ENCODE data around the gene FBXO33. TPM values are rescaled to one million over a fixed set of nuclear protein-coding genes. Genes with fewer than 3 reads are reported as not detected.
A peak's percentile ranks its signal among the peaks of the same experiment; 100 is the strongest.

Gene FBXO33, protein sequence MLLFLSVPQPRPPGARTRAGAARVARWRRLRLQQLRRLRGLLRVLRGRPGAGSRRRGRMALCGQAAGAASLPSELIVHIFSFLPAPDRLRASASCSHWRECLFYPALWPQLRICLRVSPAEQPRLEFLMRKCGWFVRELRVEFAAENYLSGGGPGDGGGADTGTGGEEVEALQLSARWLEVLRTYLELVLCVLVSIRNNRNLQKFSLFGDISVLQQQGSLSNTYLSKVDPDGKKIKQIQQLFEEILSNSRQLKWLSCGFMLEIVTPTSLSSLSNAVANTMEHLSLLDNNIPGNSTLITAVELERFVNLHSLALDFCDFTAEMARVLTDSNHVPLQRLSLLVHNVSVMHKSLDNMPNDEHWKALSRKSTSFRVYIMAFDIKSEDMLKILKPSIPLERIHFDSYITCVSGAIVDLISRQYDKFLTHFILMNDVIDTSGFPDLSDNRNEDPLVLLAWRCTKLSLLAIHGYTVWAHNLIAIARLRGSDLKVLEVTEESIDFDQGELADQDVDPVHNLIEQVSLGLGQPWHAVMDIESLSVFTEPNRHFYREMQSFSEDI
- total RNA-seq: 10 to 100 TPM; 23.1 to 24.8 TPM

GRCh38 chr14:39432179-39432618, at the start of gene FBXO33:
TSS of gene FBXO33 (minus strand) at chr14:39432433. CDS start at chr14:39432162, 271 bp downstream.
- Mint-ChIP-seq H3K4me3 (peak within 1 kb of the TSS; percentile 94), H3K27ac (peak within 1 kb of the TSS; percentile 99), H3K36me3 (ENCODE audit: low read depth) (peaks cover 6% of the 10 kb centered on the region), H3K4me1 (peaks cover 38% of the 10 kb centered on the region), H3K9me3 (no peaks in the 10 kb centered on the region), H3K27me3 (no peaks in the 10 kb centered on the region)
- peak; percentile 97 for DNase-seq
- POLR2A ChIA-PET: interaction anchor here (0.6 to 4.9 kb wide), 32 partner anchors 9 to 344 kb away, joined by 3 to 76 read pairs (median 5); partner anchors contain the start of genes GEMIN2, PNN, SEC23A and TRAPPC6B
- CTCF ChIA-PET: interaction anchor here (0.8 to 4.4 kb wide), 8 partner anchors 9 to 329 kb away, joined by 3 to 45 read pairs (median 4); partner anchors contain the start of genes GEMIN2, SEC23A and TRAPPC6B

DNA sequence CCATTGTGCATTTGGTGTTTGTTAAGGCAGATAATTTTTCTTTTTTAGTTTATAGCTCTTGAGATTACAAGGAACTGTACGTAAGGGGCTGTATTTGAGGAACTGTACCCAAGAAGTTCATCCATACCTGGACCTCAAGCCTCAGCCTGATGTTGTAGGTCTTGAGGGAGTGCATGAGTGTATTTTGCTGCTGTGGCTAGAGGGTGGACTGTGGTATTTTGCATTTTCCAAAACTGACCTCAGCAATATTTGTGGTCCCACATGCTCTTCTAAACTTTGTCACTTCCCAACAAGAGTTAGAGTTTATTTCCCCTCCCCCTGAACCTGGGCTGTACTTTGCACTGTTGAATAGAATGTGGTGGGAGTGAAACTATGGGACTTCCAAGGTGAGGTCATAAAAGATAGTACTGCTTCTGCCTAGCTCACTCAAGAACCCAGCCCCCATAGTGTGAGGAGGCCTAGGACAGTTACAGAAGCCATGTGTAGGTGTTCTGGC, 42.2 kb upstream of the FBXO33 start:
- no peak for DNase-seq
- ChIA-PET POLR2A (no interaction called here), CTCF (no interaction called here)
- Mint-ChIP-seq H3K27me3 (no peaks in the 10 kb centered on the region), H3K4me1 (no peaks in the 10 kb centered on the region), H3K36me3 (ENCODE audit: low read depth) (no peaks in the 10 kb centered on the region), H3K4me3 (no peak overlapping the region), H3K9me3 (no peaks in the 10 kb centered on the region), H3K27ac (no peak overlapping the region)

- Mint-ChIP-seq H3K27ac (no peak overlapping the region), H3K36me3 (ENCODE audit: low read depth) (no peaks in the 10 kb centered on the region), H3K4me3 (no peak overlapping the region), H3K27me3 (no peaks in the 10 kb centered on the region), H3K9me3 (no peaks in the 10 kb centered on the region), H3K4me1 (no peaks in the 10 kb centered on the region)
- CTCF ChIA-PET: interaction anchor here (1.1 kb wide), 1 partner anchor 241 kb away, joined by 3 read pairs; no protein-coding TSS in a partner anchor
- DNase-seq: no peak
- POLR2A ChIA-PET: interaction anchor here (1.5 kb wide), 1 partner anchor 38 kb away, joined by 3 read pairs; no protein-coding TSS in a partner anchor
Observed at GRCh38 chr14:39472078-39472477, 39.8 kb upstream of the FBXO33 start.

- peaks cover 8% of the 10 kb centered on the region for H3K27me3 Mint-ChIP-seq
- no peak overlapping the region for H3K4me3 Mint-ChIP-seq
- no peaks in the 10 kb centered on the region for H3K4me1 Mint-ChIP-seq
- no peaks in the 10 kb centered on the region for H3K9me3 Mint-ChIP-seq
- no peaks in the 10 kb centered on the region for H3K36me3 Mint-ChIP-seq (ENCODE audit: low read depth)
- no peak for DNase-seq
- no peak overlapping the region for H3K27ac Mint-ChIP-seq
- ChIA-PET POLR2A (no interaction called here), CTCF (no interaction called here)
Observed at GRCh38 chr14:39469094-39469710, 37.0 kb upstream of the FBXO33 start.

DNA sequence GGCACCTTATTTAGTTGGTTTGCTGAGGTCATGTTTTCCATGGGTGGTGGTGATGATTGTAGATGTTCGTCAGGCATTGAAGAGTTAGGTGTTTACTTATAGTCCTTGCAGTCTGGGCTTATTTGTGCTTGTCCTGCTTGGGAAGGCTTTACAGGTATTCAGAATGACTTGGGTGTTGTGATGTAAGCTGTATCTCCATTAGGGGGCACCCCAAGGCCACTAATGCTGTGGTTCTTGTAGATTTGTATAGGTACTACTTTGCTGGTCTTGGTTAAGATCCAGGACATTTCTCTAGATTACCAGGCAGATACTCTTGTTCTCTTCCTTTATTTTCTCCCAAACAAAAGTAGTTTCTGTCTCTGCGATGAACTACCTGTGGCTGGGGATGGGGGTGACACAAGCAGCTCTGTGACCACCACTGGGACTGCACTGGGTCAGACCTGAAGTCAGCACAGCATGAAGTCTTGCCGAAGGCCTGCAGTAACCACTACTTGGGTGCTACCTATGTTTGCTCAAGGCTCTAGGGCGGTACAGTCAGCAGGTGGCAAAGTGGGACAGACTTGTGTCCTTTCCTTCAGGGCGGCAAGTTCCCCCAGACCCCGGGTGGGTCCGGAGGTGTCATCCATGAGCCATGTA, 35.8 kb upstream of the FBXO33 start:
- Mint-ChIP-seq H3K4me1 (no peaks in the 10 kb centered on the region), H3K36me3 (ENCODE audit: low read depth) (no peaks in the 10 kb centered on the region), H3K9me3 (no peaks in the 10 kb centered on the region), H3K27me3 (peaks cover 15% of the 10 kb centered on the region), H3K27ac (no peak overlapping the region), H3K4me3 (no peak overlapping the region)
- peak; percentile 39 for DNase-seq
- ChIA-PET CTCF (interaction anchor here (0.9 to 1.0 kb wide), 2 partner anchors 16 to 237 kb away, joined by 3 read pairs; no protein-coding TSS in a partner anchor), POLR2A (interaction anchor here (1.1 kb wide), 1 partner anchor 36 kb away, joined by 4 read pairs; the partner anchor contains the start of gene FBXO33)

GRCh38 chr14:39459795-39460478, 27.7 kb upstream of the FBXO33 start:
- POLR2A ChIA-PET: no interaction called here
- DNase-seq: no peak
- Mint-ChIP-seq H3K27me3 (peaks cover 14% of the 10 kb centered on the region), H3K9me3 (no peaks in the 10 kb centered on the region), H3K4me1 (no peaks in the 10 kb centered on the region), H3K27ac (no peak overlapping the region), H3K4me3 (no peak overlapping the region), H3K36me3 (ENCODE audit: low read depth) (no peaks in the 10 kb centered on the region)
- CTCF ChIA-PET: no interaction called here

- Mint-ChIP-seq H3K27ac (no peak overlapping the region), H3K27me3 (no peaks in the 10 kb centered on the region), H3K4me1 (peaks cover 8% of the 10 kb centered on the region), H3K36me3 (ENCODE audit: low read depth) (no peaks in the 10 kb centered on the region), H3K9me3 (no peaks in the 10 kb centered on the region), H3K4me3 (no peak overlapping the region)
- no peak for DNase-seq
- POLR2A ChIA-PET: no interaction called here
- CTCF ChIA-PET: no interaction called here
Observed at GRCh38 chr14:39456702-39457250, 24.5 kb upstream of the FBXO33 start.

- no peaks in the 10 kb centered on the region for H3K9me3 Mint-ChIP-seq
- DNase-seq: no peak
- H3K27ac Mint-ChIP-seq: no peak overlapping the region
- ChIA-PET CTCF (no interaction called here), POLR2A (no interaction called here)
- H3K4me1 Mint-ChIP-seq: peaks cover 15% of the 10 kb centered on the region
- no peaks in the 10 kb centered on the region for H3K36me3 Mint-ChIP-seq (ENCODE audit: low read depth)
- H3K27me3 Mint-ChIP-seq: no peaks in the 10 kb centered on the region
- H3K4me3 Mint-ChIP-seq: no peak overlapping the region
Observed at GRCh38 chr14:39454906-39455539, 22.8 kb upstream of the FBXO33 start.

- Mint-ChIP-seq H3K36me3 (ENCODE audit: low read depth) (no peaks in the 10 kb centered on the region), H3K9me3 (no peaks in the 10 kb centered on the region), H3K4me3 (no peak overlapping the region), H3K4me1 (peaks cover 23% of the 10 kb centered on the region), H3K27ac (no peak overlapping the region), H3K27me3 (no peaks in the 10 kb centered on the region)
- ChIA-PET POLR2A (interaction anchor here (1.5 kb wide), 1 partner anchor 20 kb away, joined by 5 read pairs; the partner anchor contains the start of gene FBXO33), CTCF (interaction anchor here (0.9 kb wide), 1 partner anchor 16 kb away, joined by 3 read pairs; no protein-coding TSS in a partner anchor)
- DNase-seq: no peak
Observed at GRCh38 chr14:39452680-39453079, 20.4 kb upstream of the FBXO33 start.

- H3K27me3 Mint-ChIP-seq: no peaks in the 10 kb centered on the region
- H3K36me3 Mint-ChIP-seq (ENCODE audit: low read depth): no peaks in the 10 kb centered on the region
- POLR2A ChIA-PET: interaction anchor here (1.0 to 1.5 kb wide), 2 partner anchors 19 to 183 kb away, joined by 4 to 5 read pairs; partner anchors contain the start of gene FBXO33
- H3K9me3 Mint-ChIP-seq: no peaks in the 10 kb centered on the region
- peaks cover 30% of the 10 kb centered on the region for H3K4me1 Mint-ChIP-seq
- H3K27ac Mint-ChIP-seq: peak overlapping the region; percentile 3
- H3K4me3 Mint-ChIP-seq: no peak overlapping the region
- no peak for DNase-seq
- CTCF ChIA-PET: interaction anchor here (0.9 kb wide), 1 partner anchor 16 kb away, joined by 3 read pairs; no protein-coding TSS in a partner anchor
Observed at GRCh38 chr14:39451811-39452210, 19.6 kb upstream of the FBXO33 start.

- H3K27ac Mint-ChIP-seq: no peak overlapping the region
- ChIA-PET POLR2A (interaction anchor here (4.9 kb wide), 1 partner anchor 15 kb away, joined by 22 read pairs; the partner anchor contains the start of gene FBXO33), CTCF (no interaction called here)
- H3K36me3 Mint-ChIP-seq (ENCODE audit: low read depth): no peaks in the 10 kb centered on the region
- no peak for DNase-seq
- H3K4me3 Mint-ChIP-seq: no peak overlapping the region
- peaks cover 3% of the 10 kb centered on the region for H3K9me3 Mint-ChIP-seq
- peaks cover 35% of the 10 kb centered on the region for H3K4me1 Mint-ChIP-seq
- no peaks in the 10 kb centered on the region for H3K27me3 Mint-ChIP-seq
Observed at GRCh38 chr14:39447175-39447661, 15.0 kb upstream of the FBXO33 start.

All from activated CD4-positive, alpha-beta memory T cell treated with anti-CD3 and anti-CD28 coated beads, Interleukin-2, amount 10 ng/mL, durations not matched to agents 7 days and 5 days (primary cell).